H1 (cell line): ENCODE results near the gene SCN7A.

ENCODE experiments used
- CHD2 ChIP-seq: IDR thresholded peaks from 2 replicates; pipeline ENCODE4 v1.6.1; 2012; ENCODE audit warnings: low read length, improper control_type of control experiment
- CTCF ChIP-seq, 3 experiments: IDR thresholded peaks; 1 replicate in 2 of 3; 2 replicates in 1 of 3; pipeline versions ENCODE4 v1.5.1 to v1.6.1; 2011; ENCODE audit warnings: low read length in 3 of 3, mild to moderate bottlenecking in 3 of 3, inconsistent platforms in 2 of 3, low read depth in 1 of 3, moderate library complexity in 1 of 3; ENCODE audit not compliant: insufficient read depth in 1 of 3; ENCODE audit errors: control extremely low read depth in 1 of 3
- POLR2AphosphoS5 ChIP-seq: IDR thresholded peaks from 2 replicates; pipeline ENCODE4 v1.6.1; 2011; ENCODE audit warnings: low read depth, low read length
- RBBP5 ChIP-seq: IDR thresholded peaks from 2 replicates; pipeline ENCODE4 v1.7.1; 2012; ENCODE audit warnings: low read depth, mild to moderate bottlenecking, inconsistent platforms, low read length, moderate library complexity, borderline replicate concordance
- SP2 ChIP-seq: IDR thresholded peaks from 2 replicates; pipeline ENCODE4 v1.6.1; 2012; ENCODE audit warnings: mild to moderate bottlenecking, low read length, inconsistent platforms

- TF ChIP-seq CTCF (IDR thresholded peaks at IDR 0.05; ENCODE audit: control extremely low read depth in 1 of 3, insufficient read depth in 1 of 3, low read depth in 1 of 3, low read length in 3 of 3) (no peak), POLR2AphosphoS5 (no peak), CHD2 (no peak), RBBP5 (no peak), SP2 (no peak)
Observed at GRCh38 chr2:166372046-166372445, 122.0 kb downstream of the SCN7A start.
